AG10803 (cell line): ENCODE data around the gene CADM2.

Source experiments
- DNase-seq: peaks from one replicate; pipeline ENCODE4 v3.0.0; 2010; ENCODE audit warnings: low read depth
- H3K4me3 ChIP-seq: 2 replicates; pipeline ENCODE4 v1.5.1; 2011; ENCODE audit warnings: mild to moderate bottlenecking, low read length, control low read depth
- TF ChIP-seq, protein P1 (sequence below): conservative IDR thresholded peaks from 2 replicates; pipeline ENCODE4 v1.5.1; 2011; ENCODE audit warnings: mild to moderate bottlenecking, low read length, control low read depth, inconsistent platforms

Gene CADM2

DNA sequence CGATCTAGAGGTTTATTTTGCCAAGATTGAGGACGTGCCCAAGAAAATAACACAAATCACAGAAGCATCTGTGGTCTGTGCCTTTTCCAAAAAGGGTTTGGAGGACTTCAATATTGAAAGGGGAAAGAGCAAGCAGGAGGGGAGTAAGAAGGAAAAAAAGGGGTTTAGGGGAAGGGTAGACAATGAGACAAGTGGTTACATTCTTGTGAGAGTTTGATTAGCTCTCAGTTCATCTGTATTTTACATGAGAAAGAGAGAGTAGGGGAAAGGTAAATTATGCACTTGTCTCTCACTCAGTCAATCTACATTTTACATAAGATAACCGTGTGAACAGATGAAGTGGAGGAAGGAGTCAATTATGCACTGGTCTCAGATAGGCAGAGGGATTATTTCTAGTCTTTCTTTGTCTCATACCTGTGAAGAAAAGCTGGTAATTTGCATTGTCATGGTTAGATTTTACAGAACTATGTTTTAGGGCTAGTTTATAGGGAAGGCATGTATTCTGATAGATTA lies 931.3 kb downstream of the CADM2 start:
- no peak overlapping the region for H3K4me3 ChIP-seq
- TF ChIP-seq, protein P1, sequence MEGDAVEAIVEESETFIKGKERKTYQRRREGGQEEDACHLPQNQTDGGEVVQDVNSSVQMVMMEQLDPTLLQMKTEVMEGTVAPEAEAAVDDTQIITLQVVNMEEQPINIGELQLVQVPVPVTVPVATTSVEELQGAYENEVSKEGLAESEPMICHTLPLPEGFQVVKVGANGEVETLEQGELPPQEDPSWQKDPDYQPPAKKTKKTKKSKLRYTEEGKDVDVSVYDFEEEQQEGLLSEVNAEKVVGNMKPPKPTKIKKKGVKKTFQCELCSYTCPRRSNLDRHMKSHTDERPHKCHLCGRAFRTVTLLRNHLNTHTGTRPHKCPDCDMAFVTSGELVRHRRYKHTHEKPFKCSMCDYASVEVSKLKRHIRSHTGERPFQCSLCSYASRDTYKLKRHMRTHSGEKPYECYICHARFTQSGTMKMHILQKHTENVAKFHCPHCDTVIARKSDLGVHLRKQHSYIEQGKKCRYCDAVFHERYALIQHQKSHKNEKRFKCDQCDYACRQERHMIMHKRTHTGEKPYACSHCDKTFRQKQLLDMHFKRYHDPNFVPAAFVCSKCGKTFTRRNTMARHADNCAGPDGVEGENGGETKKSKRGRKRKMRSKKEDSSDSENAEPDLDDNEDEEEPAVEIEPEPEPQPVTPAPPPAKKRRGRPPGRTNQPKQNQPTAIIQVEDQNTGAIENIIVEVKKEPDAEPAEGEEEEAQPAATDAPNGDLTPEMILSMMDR, result no peak
- DNase-seq, result no peak

DNA sequence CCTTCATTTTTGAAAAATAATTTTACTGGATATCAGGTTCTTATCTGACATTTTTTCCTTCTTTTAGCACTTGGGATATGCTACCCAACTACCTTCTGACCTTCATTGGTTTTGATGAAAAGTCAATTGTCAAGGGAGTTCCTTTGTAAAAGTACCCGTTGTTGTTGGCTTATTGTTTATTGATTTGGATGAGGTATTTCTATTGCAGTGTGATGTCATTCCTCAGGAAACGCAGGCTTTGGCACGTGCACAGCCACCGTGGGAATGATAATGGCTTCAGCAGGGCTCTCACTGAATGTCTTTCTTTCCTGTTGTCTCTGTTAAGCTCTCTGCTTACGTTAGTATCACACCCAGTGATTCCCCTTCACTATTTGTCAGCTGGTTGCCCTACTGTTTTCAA lies 944.6 kb downstream of the CADM2 start:
- H3K4me3 ChIP-seq, result no peak overlapping the region
- TF ChIP-seq, protein P1, result no peak
- no peak for DNase-seq

DNA sequence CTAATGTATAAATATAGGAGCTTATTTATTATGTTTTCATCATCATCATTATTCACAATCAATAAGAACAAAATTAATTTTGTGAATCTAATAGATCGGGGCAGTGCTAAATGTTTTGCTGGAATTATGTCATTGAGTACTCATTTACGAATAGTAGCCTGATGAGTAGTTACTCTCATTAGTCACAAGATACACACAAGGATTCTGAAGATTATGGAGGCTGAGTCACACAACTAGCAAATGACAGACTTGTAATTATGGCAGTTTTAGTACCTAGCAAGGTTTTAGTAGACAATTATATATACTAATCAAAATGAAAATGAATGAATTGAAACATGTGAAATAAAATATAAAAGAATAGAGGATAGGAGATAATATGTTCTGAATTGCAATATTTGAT lies 954.2 kb downstream of the CADM2 start:
- no peak for DNase-seq
- TF ChIP-seq, protein P1, result no peak
- no peak overlapping the region for H3K4me3 ChIP-seq

DNA sequence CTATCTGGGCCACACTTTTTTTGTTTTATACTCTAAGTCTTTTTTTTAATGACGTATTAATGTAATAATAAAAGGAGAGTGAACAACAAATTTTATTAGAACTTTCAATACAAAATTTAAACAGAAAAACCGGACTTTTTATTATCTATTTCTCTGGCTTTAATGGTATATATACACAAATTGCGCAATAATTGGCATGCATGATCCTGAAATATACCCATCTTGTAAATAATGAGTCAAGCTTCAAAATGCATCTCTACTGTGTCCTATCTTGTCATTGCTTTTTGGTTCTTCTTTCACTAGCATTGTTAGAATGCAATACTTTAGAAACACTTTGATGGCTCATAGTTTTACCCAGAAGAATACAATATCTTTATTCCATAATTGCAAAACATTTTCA lies 963.6 kb downstream of the CADM2 start:
- DNase-seq, result no peak
- H3K4me3 ChIP-seq, result no peak overlapping the region
- TF ChIP-seq, protein P1, result no peak

DNA sequence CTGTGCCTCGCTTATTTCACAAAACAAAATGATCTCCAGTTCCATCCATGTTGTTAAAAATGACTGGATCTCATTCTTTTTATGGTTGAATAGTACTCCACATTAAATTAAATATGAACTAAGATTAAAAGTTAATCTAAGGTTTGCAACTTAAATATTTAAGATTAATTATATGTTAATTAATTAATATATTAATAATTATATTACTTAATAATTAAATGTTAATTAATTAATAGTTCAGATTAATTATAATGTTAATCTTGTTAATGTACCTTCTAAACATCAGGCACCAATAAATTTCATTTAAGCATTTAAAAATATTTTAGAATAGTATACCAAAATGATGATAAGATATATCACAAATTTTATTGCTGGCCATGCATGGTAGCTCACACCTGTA lies 971.9 kb downstream of the CADM2 start:
- no peak overlapping the region for H3K4me3 ChIP-seq
- TF ChIP-seq, protein P1, result no peak
- DNase-seq, result no peak

DNA sequence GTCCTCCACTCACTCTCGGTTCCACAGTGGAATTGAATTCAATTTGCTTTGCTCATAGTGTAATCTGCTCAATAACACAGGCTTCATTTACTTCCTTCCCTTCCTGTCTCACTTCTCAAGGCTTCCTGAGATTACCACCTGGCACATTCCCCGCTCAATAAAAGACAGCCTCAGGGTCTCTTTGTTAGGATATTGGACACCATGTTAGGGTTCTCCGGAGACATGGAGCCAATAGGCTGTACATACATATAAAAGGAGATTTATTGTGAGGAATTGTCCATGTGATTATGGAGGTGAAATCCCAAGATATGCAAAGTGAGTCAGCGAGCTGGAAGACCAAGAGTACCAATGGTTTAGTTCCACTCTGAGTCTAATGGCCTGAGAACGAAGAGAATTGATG lies 974.5 kb downstream of the CADM2 start:
- TF ChIP-seq, protein P1, result no peak
- DNase-seq, result no peak
- no peak overlapping the region for H3K4me3 ChIP-seq

DNA sequence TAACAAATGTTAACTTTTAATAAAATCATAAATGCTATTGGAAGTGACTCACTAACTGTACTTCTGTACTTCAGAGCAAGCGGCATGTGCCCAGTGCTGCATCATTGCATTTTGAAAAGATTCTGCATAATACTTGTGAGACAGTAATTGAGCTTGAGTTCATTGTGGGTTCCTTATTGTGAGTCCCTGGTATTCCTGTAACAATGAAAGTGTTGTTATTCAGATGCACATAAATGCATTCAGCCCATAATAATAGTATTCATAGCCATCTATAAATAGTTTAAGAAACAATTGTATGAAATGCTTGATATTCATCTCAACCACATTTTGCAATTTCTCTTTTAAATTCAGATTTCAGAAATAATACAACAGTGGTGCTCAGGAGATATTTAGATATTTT lies 976.4 kb downstream of the CADM2 start:
- no peak for DNase-seq
- TF ChIP-seq, protein P1, result no peak
- H3K4me3 ChIP-seq, result no peak overlapping the region
